ENCODE data around the gene TMIE.

GRCh38 chr3:46655271-46655670, 45.9 kb upstream of the TMIE start:
- no peak for TF ChIP-seq CTCF (IDR thresholded peaks at IDR 0.05)
- TF ChIP-seq POLR2AphosphoS5 (IDR thresholded peaks at IDR 0.05; ENCODE audit: low read depth, low read length): no peak
